ENCODE results near the gene NOX5. TPM values are rescaled to one million over a fixed set of nuclear protein-coding genes. Genes with fewer than 3 reads are reported as not detected.

NOX5 gene
- total and polyA plus RNA-seq, 10 of the 15 experiments (the other 5 are each of a cell fraction or from before 2014, with no cell fraction given): not detected

DNA sequence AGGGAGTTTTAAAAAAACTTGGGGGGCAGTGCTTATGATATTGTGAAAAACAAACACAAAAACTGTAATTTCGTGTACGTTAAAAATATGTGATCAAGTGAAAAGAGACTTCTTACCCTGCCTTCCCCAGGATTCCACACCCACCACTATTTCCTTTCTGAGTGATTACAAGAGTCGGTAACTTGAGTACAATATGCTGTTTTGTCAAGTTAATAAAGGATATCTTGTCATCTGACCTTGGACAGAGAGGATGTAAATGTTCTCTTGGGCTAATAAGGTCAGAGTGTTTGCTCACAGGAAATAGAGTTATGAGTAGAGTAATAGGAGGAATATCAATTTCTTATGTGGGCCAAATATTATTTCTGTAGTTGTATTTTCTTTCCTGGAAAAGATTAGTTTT, 68.1 kb downstream of the NOX5 start:
- H3K27ac ChIP-seq (ENCODE audit: control insufficient read depth, insufficient read depth): no peak overlapping the region
- H3K4me3 ChIP-seq: no peak overlapping the region
- BruUV-seq (replicated peaks): no TSS peak
- in situ Hi-C loops (cut with MboI): no loop called here
- H3K36me3 ChIP-seq (ENCODE audit: control insufficient read depth in 2 of 2, insufficient read depth in 2 of 2, low read length in 1 of 2): no peaks in the 10 kb centered on the region
- no peak overlapping the region for H2AFZ ChIP-seq (ENCODE audit: control insufficient read depth, low read depth, low read length)
- ATAC-seq (no peak), DNase-seq (ENCODE audit: low read depth, low spot score) (no peak), FAIRE-seq (no peak)
- SMC1A ChIA-PET (ENCODE audit: uncharacterized antibody, unreplicated experiment): no interaction called here
- H3K4me1 ChIP-seq (ENCODE audit: control insufficient read depth, insufficient read depth, low read length): no peaks in the 10 kb centered on the region
- H3K79me2 ChIP-seq (ENCODE audit: control insufficient read depth, insufficient read depth, low read length): no peaks in the 10 kb centered on the region
- H4K20me1 ChIP-seq (ENCODE audit: control insufficient read depth, insufficient read depth): no peaks in the 10 kb centered on the region
- TF ChIP-seq TCF3 (IDR thresholded peaks at IDR 0.05; ENCODE audit: borderline replicate concordance, insufficient read depth, low read depth, low read length) (no peak), TARDBP (IDR thresholded peaks at IDR 0.05; ENCODE audit: borderline replicate concordance) (no peak)
- H3K27me3 ChIP-seq (replicated peaks in 1 of 2; ENCODE audit: control insufficient read depth in 2 of 2, insufficient read depth in 2 of 2, low read length in 1 of 2): 0 out of 4 replicates have a peak, but pooled peaks cover 0 to 2% of the 10 kb centered on the region in 2 experiments
- POLR2A ChIA-PET: no interaction called here
- RAD21 ChIA-PET (ENCODE audit: unreplicated experiment): no interaction called here
- WGBS (ENCODE audit: insufficient coverage, insufficient replicate concordance, low lambda C conversion rate, missing lambda C conversion rate): 2% methylated on average over 3 of the region's 3 CpGs
- no peak overlapping the region for H3K9ac ChIP-seq (ENCODE audit: control insufficient read depth, insufficient read depth, low read length)
- H3K9me3 ChIP-seq (replicated peaks; ENCODE audit: control insufficient read depth, insufficient read depth, low read length): no peaks in the 10 kb centered on the region
- H3K4me2 ChIP-seq (ENCODE audit: control insufficient read depth, insufficient read depth): no peak overlapping the region
- intact Hi-C loops (cut with micrococcal nuclease; ENCODE audit: unreplicated experiment): no loop called here
- CTCF ChIA-PET: no interaction called here

DNA sequence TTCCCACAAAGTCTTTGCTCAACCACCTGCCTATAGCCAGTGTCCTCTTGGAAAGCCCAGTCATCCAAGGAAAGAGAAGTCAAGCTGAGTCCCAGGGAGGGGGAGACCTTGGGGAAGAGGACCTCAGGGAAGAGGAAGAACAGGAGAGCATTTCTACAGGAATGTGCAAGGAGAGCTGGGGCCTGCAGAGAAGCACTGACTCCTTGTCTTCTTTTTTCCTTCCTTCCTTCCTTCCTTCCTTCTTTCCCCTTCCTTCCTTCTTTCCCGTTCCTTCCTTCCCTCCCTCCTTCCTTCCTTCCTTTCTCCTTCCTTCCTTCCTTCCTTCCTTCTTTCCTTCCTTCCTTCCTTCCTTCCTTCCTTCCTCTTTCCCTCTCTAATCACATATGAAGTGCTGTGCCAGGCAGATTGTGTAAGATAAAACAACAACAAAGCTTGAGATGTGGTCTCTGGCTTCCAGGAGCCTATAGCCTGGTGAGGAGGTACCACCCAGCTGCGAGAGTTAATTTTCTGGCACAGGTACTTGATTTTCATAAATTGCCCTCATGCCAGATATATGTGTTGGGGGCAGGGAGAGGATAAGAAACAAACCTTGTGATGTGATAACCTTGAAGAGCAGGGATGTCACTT, 70.0 kb downstream of the NOX5 start:
- ChIA-PET RAD21 (ENCODE audit: unreplicated experiment) (no interaction called here), CTCF (no interaction called here), SMC1A (ENCODE audit: uncharacterized antibody, unreplicated experiment) (interaction anchor here (0.7 to 2.6 kb wide), 3 partner anchors 8 to 152 kb away, joined by 3 to 6 read pairs (median 4); no protein-coding TSS in a partner anchor), POLR2A (no interaction called here)
- no peak overlapping the region for H3K27ac ChIP-seq (ENCODE audit: control insufficient read depth, insufficient read depth)
- no peak overlapping the region for H3K4me3 ChIP-seq
- H3K27me3 ChIP-seq (replicated peaks in 1 of 2; ENCODE audit: control insufficient read depth in 2 of 2, insufficient read depth in 2 of 2, low read length in 1 of 2): 0 out of 4 replicates have a peak, but pooled peaks cover 0 to 2% of the 10 kb centered on the region in 2 experiments
- H3K79me2 ChIP-seq (ENCODE audit: control insufficient read depth, insufficient read depth, low read length): no peaks in the 10 kb centered on the region
- no peak for DNase-seq (ENCODE audit: low read depth, low spot score)
- no peaks in the 10 kb centered on the region for H3K9me3 ChIP-seq (replicated peaks; ENCODE audit: control insufficient read depth, insufficient read depth, low read length)
- no peaks in the 10 kb centered on the region for H3K4me1 ChIP-seq (ENCODE audit: control insufficient read depth, insufficient read depth, low read length)
- BruUV-seq (replicated peaks): no TSS peak
- WGBS (ENCODE audit: insufficient coverage, insufficient replicate concordance, low lambda C conversion rate, missing lambda C conversion rate): 0% methylated on average over 2 of the region's 2 CpGs
- no peaks in the 10 kb centered on the region for H4K20me1 ChIP-seq (ENCODE audit: control insufficient read depth, insufficient read depth)
- intact Hi-C loops (cut with micrococcal nuclease; ENCODE audit: unreplicated experiment) (no loop called here), in situ Hi-C loops (cut with MboI) (no loop called here)
- no peak overlapping the region for H3K9ac ChIP-seq (ENCODE audit: control insufficient read depth, insufficient read depth, low read length)
- TF ChIP-seq NBN (IDR thresholded peaks at IDR 0.05): no peak
- no peak for TF ChIP-seq BRCA1 (IDR thresholded peaks at IDR 0.05; ENCODE audit: low read depth, low read length)
- no peak for TF ChIP-seq IKZF2 (IDR thresholded peaks at IDR 0.05)
- TF ChIP-seq HDAC2 (IDR thresholded peaks at IDR 0.05): no peak
- TF ChIP-seq DPF2 (IDR thresholded peaks at IDR 0.05): no peak
- TF ChIP-seq, protein P1, sequence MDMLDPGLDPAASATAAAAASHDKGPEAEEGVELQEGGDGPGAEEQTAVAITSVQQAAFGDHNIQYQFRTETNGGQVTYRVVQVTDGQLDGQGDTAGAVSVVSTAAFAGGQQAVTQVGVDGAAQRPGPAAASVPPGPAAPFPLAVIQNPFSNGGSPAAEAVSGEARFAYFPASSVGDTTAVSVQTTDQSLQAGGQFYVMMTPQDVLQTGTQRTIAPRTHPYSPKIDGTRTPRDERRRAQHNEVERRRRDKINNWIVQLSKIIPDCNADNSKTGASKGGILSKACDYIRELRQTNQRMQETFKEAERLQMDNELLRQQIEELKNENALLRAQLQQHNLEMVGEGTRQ (IDR thresholded peaks at IDR 0.05; ENCODE audit: borderline replicate concordance, low read depth, low read length): no peak
- TF ChIP-seq, protein P2, sequence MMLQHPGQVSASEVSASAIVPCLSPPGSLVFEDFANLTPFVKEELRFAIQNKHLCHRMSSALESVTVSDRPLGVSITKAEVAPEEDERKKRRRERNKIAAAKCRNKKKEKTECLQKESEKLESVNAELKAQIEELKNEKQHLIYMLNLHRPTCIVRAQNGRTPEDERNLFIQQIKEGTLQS (IDR thresholded peaks at IDR 0.05; ENCODE audit: borderline replicate concordance, extremely low read depth, low read depth, low read length): no peak
- no peak for TF ChIP-seq LARP7 (IDR thresholded peaks at IDR 0.05)
- no peak for TF ChIP-seq ZSCAN29 (IDR thresholded peaks at IDR 0.05)
- TF ChIP-seq RCOR1 (conservative IDR thresholded peaks at IDR 0.05; ENCODE audit: low read depth, low read length): no peak
- no peak for FAIRE-seq
- no peaks in the 10 kb centered on the region for H3K36me3 ChIP-seq (ENCODE audit: control insufficient read depth in 2 of 2, insufficient read depth in 2 of 2, low read length in 1 of 2)
- no peak for ATAC-seq
- no peak overlapping the region for H3K4me2 ChIP-seq (ENCODE audit: control insufficient read depth, insufficient read depth)
- H2AFZ ChIP-seq (ENCODE audit: control insufficient read depth, low read depth, low read length): no peak overlapping the region
